Measurements from ENCODE around the gene POSTN. TPM values are rescaled to one million over a fixed set of nuclear protein-coding genes. Genes with fewer than 3 reads are reported as not detected.
"Not testable (repeated sequence)": the region's sequence is repeated elsewhere in the genome, so short reads cannot be mapped to it uniquely, and the experiment has no call there.

The POSTN gene
- total RNA-seq, 1 donor from 2014 or later: 60.9 TPM

- Histone ChIP-seq H3K4me3 (no peak overlapping the region), H3K27ac (no peak overlapping the region), H3K36me3 (no peaks in the 10 kb centered on the region), H3K27me3 (no peaks in the 10 kb centered on the region), H3K9me3 (no peaks in the 10 kb centered on the region), H3K4me1 (no peaks in the 10 kb centered on the region)
- DNase-seq (ENCODE audit: extremely low spot score in 2 of 2): no peak
- no peak for TF ChIP-seq CTCF (IDR thresholded peaks at IDR 0.05)
- no peak for TF ChIP-seq POLR2AphosphoS5 (IDR thresholded peaks at IDR 0.05; ENCODE audit: insufficient read depth in 1 of 2, low read depth in 1 of 2)
- TF ChIP-seq POLR2A (IDR thresholded peaks at IDR 0.05): no peak
- intact Hi-C loops (cut with DNase I): no loop called here
Measured at GRCh38 chr13:37595162-37595561, 3.4 kb downstream of the POSTN start.

DNA sequence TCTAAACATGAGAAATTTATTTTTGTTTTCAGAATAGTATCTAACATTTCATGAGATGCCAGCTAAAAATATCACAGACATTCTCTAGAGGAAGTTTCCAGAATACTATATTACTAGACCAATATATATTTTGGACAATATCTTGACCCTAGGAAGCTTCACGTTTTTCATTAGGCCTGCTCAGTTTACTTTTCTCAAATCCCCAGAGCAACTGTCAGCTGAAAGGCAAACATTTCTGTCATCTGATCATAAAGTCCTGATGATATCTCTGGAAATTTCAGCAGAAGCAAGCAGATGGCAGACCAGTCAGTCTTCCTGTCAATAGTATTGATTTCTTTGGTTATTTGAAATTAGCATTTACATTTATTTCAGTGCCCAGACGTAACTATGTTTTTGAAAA is 4.0 kb downstream of the POSTN start:
- no peak for DNase-seq (ENCODE audit: extremely low spot score in 2 of 2)
- Histone ChIP-seq H3K27me3 (no peaks in the 10 kb centered on the region), H3K9me3 (no peaks in the 10 kb centered on the region), H3K27ac (no peak overlapping the region), H3K4me1 (no peaks in the 10 kb centered on the region), H3K4me3 (no peak overlapping the region), H3K36me3 (no peaks in the 10 kb centered on the region)
- TF ChIP-seq POLR2AphosphoS5 (IDR thresholded peaks at IDR 0.05; ENCODE audit: insufficient read depth in 1 of 2, low read depth in 1 of 2): no peak
- TF ChIP-seq POLR2A (IDR thresholded peaks at IDR 0.05): no peak
- intact Hi-C loops (cut with DNase I): no loop called here

- H3K4me3 ChIP-seq; H3K9me3 ChIP-seq; H3K36me3 ChIP-seq; H3K4me1 ChIP-seq; intact Hi-C loops (cut with DNase I); DNase-seq (ENCODE audit: extremely low spot score in 2 of 2); H3K27me3 ChIP-seq; H3K27ac ChIP-seq: not testable (repeated sequence)
Measured at GRCh38 chr13:37589381-37589780, 9.2 kb downstream of the POSTN start.

DNA sequence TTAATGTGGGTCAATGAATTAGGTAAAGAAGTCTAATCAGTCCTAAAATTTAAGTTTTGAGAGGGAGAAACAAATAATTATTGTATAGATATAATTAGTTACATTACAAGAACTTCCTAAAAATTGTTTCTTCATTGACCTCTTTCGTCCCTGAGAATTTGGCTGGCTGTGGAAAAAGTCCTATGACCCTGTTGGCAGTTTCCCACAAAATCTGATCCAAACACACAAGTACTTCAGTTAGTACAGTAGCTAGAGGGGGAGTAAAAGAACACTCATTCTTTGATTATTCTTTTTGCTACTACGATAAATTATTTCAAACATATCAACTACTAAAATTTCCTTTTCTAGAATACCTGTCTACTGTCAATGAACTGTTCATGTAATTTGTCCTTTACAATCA is 11.3 kb downstream of the POSTN start:
- Histone ChIP-seq H3K9me3 (no peaks in the 10 kb centered on the region), H3K4me1 (no peaks in the 10 kb centered on the region), H3K27ac (no peak overlapping the region), H3K4me3 (no peak overlapping the region), H3K27me3 (no peaks in the 10 kb centered on the region), H3K36me3 (no peaks in the 10 kb centered on the region)
- intact Hi-C loops (cut with DNase I): no loop called here
- DNase-seq (ENCODE audit: extremely low spot score in 2 of 2): no peak
- no peak for TF ChIP-seq POLR2A (IDR thresholded peaks at IDR 0.05)
- no peak for TF ChIP-seq POLR2AphosphoS5 (IDR thresholded peaks at IDR 0.05; ENCODE audit: insufficient read depth in 1 of 2, low read depth in 1 of 2)
- TF ChIP-seq CTCF (IDR thresholded peaks at IDR 0.05): no peak

DNA sequence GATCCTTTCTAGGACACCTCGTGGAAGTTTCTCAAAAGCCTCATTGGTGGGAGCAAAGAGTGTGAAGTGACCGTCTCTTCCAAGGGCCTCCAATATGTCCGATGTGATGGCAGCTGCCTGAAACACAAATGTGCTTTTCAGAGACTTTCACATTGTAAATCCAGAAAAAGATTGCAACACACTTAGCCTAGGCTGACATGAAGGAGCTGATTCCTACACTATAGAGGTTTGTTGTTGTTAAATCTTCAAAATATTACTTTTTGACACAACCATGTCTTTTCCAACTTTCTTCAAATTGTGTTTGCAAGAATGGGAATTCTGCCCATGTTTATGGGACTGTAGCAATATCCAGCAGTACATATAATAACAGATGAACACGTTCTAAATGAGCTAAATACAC is 12.4 kb downstream of the POSTN start:
- H3K27ac ChIP-seq: no peak overlapping the region
- TF ChIP-seq POLR2AphosphoS5 (IDR thresholded peaks at IDR 0.05; ENCODE audit: insufficient read depth in 1 of 2, low read depth in 1 of 2) (no peak), CTCF (IDR thresholded peaks at IDR 0.05) (no peak), POLR2A (IDR thresholded peaks at IDR 0.05) (no peak)
- no peak for DNase-seq (ENCODE audit: extremely low spot score in 2 of 2)
- H3K9me3 ChIP-seq: no peaks in the 10 kb centered on the region
- H3K4me3 ChIP-seq: no peak overlapping the region
- no peaks in the 10 kb centered on the region for H3K4me1 ChIP-seq
- H3K27me3 ChIP-seq: no peaks in the 10 kb centered on the region
- intact Hi-C loops (cut with DNase I): no loop called here
- no peaks in the 10 kb centered on the region for H3K36me3 ChIP-seq

- no peaks in the 10 kb centered on the region for H3K36me3 ChIP-seq
- H3K4me3 ChIP-seq: no peak overlapping the region
- H3K27ac ChIP-seq: no peak overlapping the region
- DNase-seq (ENCODE audit: extremely low spot score in 2 of 2): no peak
- H3K27me3 ChIP-seq: no peaks in the 10 kb centered on the region
- no peak for TF ChIP-seq POLR2A (IDR thresholded peaks at IDR 0.05)
- no peak for TF ChIP-seq POLR2AphosphoS5 (IDR thresholded peaks at IDR 0.05; ENCODE audit: insufficient read depth in 1 of 2, low read depth in 1 of 2)
- TF ChIP-seq CTCF (IDR thresholded peaks at IDR 0.05): no peak
- no peaks in the 10 kb centered on the region for H3K9me3 ChIP-seq
- no peaks in the 10 kb centered on the region for H3K4me1 ChIP-seq
- intact Hi-C loops (cut with DNase I): no loop called here
Measured at GRCh38 chr13:37585541-37585940, 13.0 kb downstream of the POSTN start.

Measured in vagina (tissue), 2 donors.